Measurements from ENCODE around the gene RAPGEF4.

The RAPGEF4 gene

GRCh38 chr2:173075056-173075780, 339.6 kb downstream of the RAPGEF4 start:
- Histone ChIP-seq H2AFZ (ENCODE audit: low read length) (no peak overlapping the region), H3K27me3 (ENCODE audit: insufficient read depth, low read length, poor library complexity, severe bottlenecking) (no peaks in the 10 kb centered on the region), H3K9me3 (ENCODE audit: insufficient read depth, low read depth, low read length) (no peaks in the 10 kb centered on the region), H3K4me2 (ENCODE audit: low read depth, low read length, poor library complexity, severe bottlenecking) (no peak overlapping the region), H3K36me3 (ENCODE audit: insufficient read depth, low read length) (no peaks in the 10 kb centered on the region), H3K9ac (ENCODE audit: low read depth, low read length, poor library complexity, severe bottlenecking) (no peak overlapping the region), H3K4me1 (ENCODE audit: insufficient read depth, low read length, poor library complexity, severe bottlenecking) (no peaks in the 10 kb centered on the region), H3K4me3 (ENCODE audit: low read length, poor library complexity, severe bottlenecking) (no peak overlapping the region), H3K79me2 (ENCODE audit: insufficient read depth, low read length) (no peaks in the 10 kb centered on the region), H4K20me1 (ENCODE audit: insufficient read depth, low read length, poor library complexity, severe bottlenecking) (no peaks in the 10 kb centered on the region), H3K9me2 (replicated peaks; ENCODE audit: low read depth, low read length) (no peaks in the 10 kb centered on the region), H3F3A (ENCODE audit: low read depth) (no peaks in the 10 kb centered on the region)
- TF ChIP-seq, protein P1, sequence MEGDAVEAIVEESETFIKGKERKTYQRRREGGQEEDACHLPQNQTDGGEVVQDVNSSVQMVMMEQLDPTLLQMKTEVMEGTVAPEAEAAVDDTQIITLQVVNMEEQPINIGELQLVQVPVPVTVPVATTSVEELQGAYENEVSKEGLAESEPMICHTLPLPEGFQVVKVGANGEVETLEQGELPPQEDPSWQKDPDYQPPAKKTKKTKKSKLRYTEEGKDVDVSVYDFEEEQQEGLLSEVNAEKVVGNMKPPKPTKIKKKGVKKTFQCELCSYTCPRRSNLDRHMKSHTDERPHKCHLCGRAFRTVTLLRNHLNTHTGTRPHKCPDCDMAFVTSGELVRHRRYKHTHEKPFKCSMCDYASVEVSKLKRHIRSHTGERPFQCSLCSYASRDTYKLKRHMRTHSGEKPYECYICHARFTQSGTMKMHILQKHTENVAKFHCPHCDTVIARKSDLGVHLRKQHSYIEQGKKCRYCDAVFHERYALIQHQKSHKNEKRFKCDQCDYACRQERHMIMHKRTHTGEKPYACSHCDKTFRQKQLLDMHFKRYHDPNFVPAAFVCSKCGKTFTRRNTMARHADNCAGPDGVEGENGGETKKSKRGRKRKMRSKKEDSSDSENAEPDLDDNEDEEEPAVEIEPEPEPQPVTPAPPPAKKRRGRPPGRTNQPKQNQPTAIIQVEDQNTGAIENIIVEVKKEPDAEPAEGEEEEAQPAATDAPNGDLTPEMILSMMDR (conservative IDR thresholded peaks at IDR 0.05; ENCODE audit: low read length) = no peak
- TF ChIP-seq EZH2phosphoT487 (IDR thresholded peaks at IDR 0.05; ENCODE audit: borderline replicate concordance) = no peak

DNA sequence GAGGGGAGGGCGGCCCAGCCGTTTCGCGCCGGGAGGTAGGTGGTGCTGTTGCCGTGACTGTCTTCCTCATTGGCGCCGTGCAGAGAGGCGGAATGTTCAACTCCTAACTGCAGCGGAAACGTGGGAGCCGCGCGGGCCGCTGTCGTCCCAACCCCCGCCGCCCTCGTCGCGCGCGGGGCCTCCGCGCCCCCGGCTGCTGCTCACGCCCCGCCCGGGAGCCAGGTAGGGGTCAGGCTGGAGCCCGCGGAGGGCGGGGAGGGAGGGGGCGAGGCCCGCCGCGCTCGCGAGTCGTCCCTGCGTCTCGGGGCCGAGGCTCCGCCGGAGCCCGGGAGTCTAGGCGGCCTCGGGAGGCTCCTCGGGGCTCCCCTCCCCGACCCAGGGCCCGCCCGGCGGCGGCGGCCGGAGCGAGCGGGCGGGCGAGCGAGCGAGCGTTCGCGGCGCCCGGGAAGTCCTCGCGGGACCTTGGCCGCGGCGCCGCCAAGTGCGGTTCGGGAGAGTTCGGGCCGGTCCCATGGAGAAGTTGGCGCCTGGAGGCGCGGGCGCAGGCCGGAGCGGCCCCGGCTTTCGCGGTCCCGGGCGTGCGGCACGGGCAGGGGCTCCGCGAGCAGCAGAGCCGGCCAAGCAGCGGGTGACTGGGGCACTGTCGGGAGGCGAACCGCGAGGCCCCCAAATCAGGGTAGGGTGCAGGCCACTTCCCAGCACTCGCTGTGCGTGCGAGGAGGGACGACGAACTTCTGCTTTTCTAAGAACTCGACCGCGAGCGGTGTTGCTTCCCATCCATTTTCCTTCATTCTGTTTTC, 340.3 kb downstream of the RAPGEF4 start, which contains the start of gene MAP3K20:
Gene MAP3K20 (plus strand): TSS at position 66 of the 800 bp plus-strand sequence. CDS start 15,186 bp downstream, outside the sequence.
- H3K36me3 ChIP-seq (ENCODE audit: insufficient read depth, low read length) = no peaks in the 10 kb centered on the region
- H3K4me2 ChIP-seq (ENCODE audit: low read depth, low read length, poor library complexity, severe bottlenecking) = no peak within 1 kb of the TSS
- no peak within 1 kb of the TSS for H3K9ac ChIP-seq (ENCODE audit: low read depth, low read length, poor library complexity, severe bottlenecking)
- H3K9me3 ChIP-seq (ENCODE audit: insufficient read depth, low read depth, low read length) = no peaks in the 10 kb centered on the region
- no peak for TF ChIP-seq EZH2phosphoT487 (IDR thresholded peaks at IDR 0.05; ENCODE audit: borderline replicate concordance)
- TF ChIP-seq, protein P1 (conservative IDR thresholded peaks at IDR 0.05; ENCODE audit: low read length) = no peak
- H3F3A ChIP-seq (ENCODE audit: low read depth) = no peaks in the 10 kb centered on the region
- no peaks in the 10 kb centered on the region for H3K79me2 ChIP-seq (ENCODE audit: insufficient read depth, low read length)
- no peaks in the 10 kb centered on the region for H4K20me1 ChIP-seq (ENCODE audit: insufficient read depth, low read length, poor library complexity, severe bottlenecking)
- no peaks in the 10 kb centered on the region for H3K9me2 ChIP-seq (replicated peaks; ENCODE audit: low read depth, low read length)
- H3K27me3 ChIP-seq (ENCODE audit: insufficient read depth, low read length, poor library complexity, severe bottlenecking) = no peaks in the 10 kb centered on the region
- no peak within 1 kb of the TSS for H2AFZ ChIP-seq (ENCODE audit: low read length)
- H3K4me1 ChIP-seq (ENCODE audit: insufficient read depth, low read length, poor library complexity, severe bottlenecking) = no peaks in the 10 kb centered on the region
- H3K4me3 ChIP-seq (ENCODE audit: low read length, poor library complexity, severe bottlenecking) = no peak within 1 kb of the TSS

DNA sequence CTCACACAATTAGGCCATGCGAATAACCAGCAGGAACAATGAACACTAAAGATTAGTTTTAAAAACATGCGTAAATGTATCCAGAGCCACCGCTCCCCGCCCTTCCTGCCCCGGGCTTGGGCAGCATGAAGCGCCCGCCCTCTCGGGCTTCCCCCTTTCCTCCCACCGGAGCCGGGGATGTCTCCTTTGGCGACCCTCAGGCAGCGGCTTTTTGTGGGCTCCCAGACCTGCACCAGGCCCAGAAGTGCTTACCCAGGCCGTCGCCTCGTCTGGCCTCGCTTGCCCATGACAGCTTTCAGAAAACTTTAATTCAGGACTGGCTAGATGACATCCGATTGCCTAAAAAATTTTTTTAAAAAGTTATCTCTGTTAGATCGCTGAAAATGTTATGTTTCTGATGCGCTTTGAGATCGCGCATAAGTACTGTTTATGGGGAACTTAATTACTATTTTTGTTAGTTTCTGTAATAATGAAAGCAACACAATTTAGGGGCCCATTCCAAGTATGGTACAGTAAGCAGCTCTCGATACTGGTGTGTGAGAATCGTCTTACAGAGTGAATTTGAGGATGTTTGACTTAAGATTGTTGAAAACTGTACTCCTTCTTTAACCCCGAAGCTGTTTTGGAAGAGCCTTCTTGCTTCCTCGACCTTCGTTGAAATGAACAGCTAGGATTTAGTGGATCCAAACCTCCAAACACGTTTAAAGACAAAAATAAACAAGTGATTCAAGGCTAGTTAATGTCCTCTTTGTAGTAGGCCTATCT, 341.1 kb downstream of the RAPGEF4 start:
- H3K9ac ChIP-seq (ENCODE audit: low read depth, low read length, poor library complexity, severe bottlenecking) = no peak overlapping the region
- no peak overlapping the region for H3K4me3 ChIP-seq (ENCODE audit: low read length, poor library complexity, severe bottlenecking)
- H3F3A ChIP-seq (ENCODE audit: low read depth) = no peaks in the 10 kb centered on the region
- H2AFZ ChIP-seq (ENCODE audit: low read length) = no peak overlapping the region
- no peaks in the 10 kb centered on the region for H3K4me1 ChIP-seq (ENCODE audit: insufficient read depth, low read length, poor library complexity, severe bottlenecking)
- no peaks in the 10 kb centered on the region for H3K9me3 ChIP-seq (ENCODE audit: insufficient read depth, low read depth, low read length)
- TF ChIP-seq, protein P1 (conservative IDR thresholded peaks at IDR 0.05; ENCODE audit: low read length) = no peak
- no peak for TF ChIP-seq EZH2phosphoT487 (IDR thresholded peaks at IDR 0.05; ENCODE audit: borderline replicate concordance)
- no peaks in the 10 kb centered on the region for H3K36me3 ChIP-seq (ENCODE audit: insufficient read depth, low read length)
- no peaks in the 10 kb centered on the region for H4K20me1 ChIP-seq (ENCODE audit: insufficient read depth, low read length, poor library complexity, severe bottlenecking)
- no peaks in the 10 kb centered on the region for H3K9me2 ChIP-seq (replicated peaks; ENCODE audit: low read depth, low read length)
- H3K79me2 ChIP-seq (ENCODE audit: insufficient read depth, low read length) = no peaks in the 10 kb centered on the region
- no peak overlapping the region for H3K4me2 ChIP-seq (ENCODE audit: low read depth, low read length, poor library complexity, severe bottlenecking)
- H3K27me3 ChIP-seq (ENCODE audit: insufficient read depth, low read length, poor library complexity, severe bottlenecking) = no peaks in the 10 kb centered on the region
